Activated B cell treated with CpG ODN at 0.5 μM for 24 hours (primary cell): Measurements from ENCODE around the gene NRTN. TPM values are rescaled to one million over a fixed set of nuclear protein-coding genes. Genes with fewer than 3 reads are reported as not detected.

Source experiments
- ATAC-seq: fragments of 200-7000 bp; cut with Tn5 transposase; one replicate; pipeline ENCODE4 v1.10.0; 2021; ENCODE audit warnings: low read depth, mild to moderate bottlenecking, moderate library complexity
- CTCF ChIA-PET: fragments of 350-600 bp; sonication (Branson Sonifier 250); formaldehyde crosslinking; loops from one replicate; lab custom pipeline; 2021; ENCODE audit warnings: antibody characterized with exemption; lab: Charles Lee
- POLR2A ChIA-PET: fragments of 350-600 bp; sonication (Branson Sonifier 250); formaldehyde crosslinking; loops from one replicate; lab custom pipeline; 2021; ENCODE audit warnings: antibody characterized with exemption; lab: Charles Lee
- DNase-seq: peaks from one replicate; pipeline ENCODE4 v3.0.0; 2022
- H3K27ac Mint-ChIP-seq: one replicate; pipeline ENCODE4 v1.8.0; 2020; ENCODE audit warnings: mixed read lengths
- H3K27me3 Mint-ChIP-seq: one replicate; pipeline ENCODE4 v1.8.0; 2021; ENCODE audit warnings: mixed read lengths
- H3K36me3 Mint-ChIP-seq: one replicate; pipeline ENCODE4 v1.8.0; 2021; ENCODE audit warnings: low read depth, mixed read lengths
- H3K4me1 Mint-ChIP-seq: one replicate; pipeline ENCODE4 v1.8.0; 2021; ENCODE audit warnings: mixed read lengths
- H3K4me3 Mint-ChIP-seq: one replicate; pipeline ENCODE4 v1.8.0; 2020; ENCODE audit warnings: mild to moderate bottlenecking, mixed read lengths
- H3K9me3 Mint-ChIP-seq: one replicate; pipeline ENCODE4 v1.8.0; 2020; ENCODE audit warnings: mixed read lengths
- intact Hi-C: fragments of 100-400 bp; cut with micrococcal nuclease; formaldehyde crosslinking; loops from one replicate; pipeline ENCODE4 v1.15.1; 2024
- total RNA-seq: library from RNA; stranded (reverse); gene quantifications from 2 replicates; pipeline ENCODE4 v1.2.3, GENCODE V29; 2022
- TF ChIP-seq, protein P1 (sequence below): fragments of 200-600 bp; IDR thresholded peaks from one replicate; pipeline ENCODE4 v1.8.0; 2022; ENCODE audit warnings: antibody characterized with exemption, mild to moderate bottlenecking

NRTN gene
- total RNA-seq, 1 donor from 2014 or later, result 0.42 TPM

DNA sequence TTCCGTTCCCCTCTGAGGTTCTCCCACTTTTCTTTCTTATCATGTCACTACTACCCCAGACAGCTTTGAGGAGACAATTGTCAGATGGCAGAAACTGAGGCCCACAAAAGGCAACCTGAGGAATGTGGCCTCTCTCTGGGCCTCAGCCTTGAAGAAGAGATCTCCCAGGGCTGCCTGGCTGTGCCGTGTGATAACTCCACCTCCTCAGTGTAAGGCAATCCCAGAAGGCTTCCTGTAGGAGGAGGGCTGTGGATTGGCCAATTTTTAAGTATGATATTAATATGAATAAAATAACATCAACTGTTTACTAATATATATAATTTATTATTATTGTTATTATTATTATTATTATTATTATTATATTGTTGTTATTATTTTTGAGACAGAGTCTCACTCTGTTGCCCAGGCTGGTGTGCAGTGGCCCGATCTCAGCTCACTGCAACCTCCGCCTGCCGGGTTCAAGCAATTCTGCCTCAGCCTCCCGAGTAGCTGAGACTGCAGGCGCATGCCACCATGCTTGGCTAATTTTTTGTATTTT, 9.4 kb upstream of the NRTN start:
- Mint-ChIP-seq H3K4me3 (no peak overlapping the region), H3K4me1 (peaks cover 8% of the 10 kb centered on the region), H3K36me3 (peaks cover 7% of the 10 kb centered on the region), H3K9me3 (no peaks in the 10 kb centered on the region), H3K27me3 (peaks cover 12% of the 10 kb centered on the region), H3K27ac (no peak overlapping the region)
- TF ChIP-seq, protein P1, sequence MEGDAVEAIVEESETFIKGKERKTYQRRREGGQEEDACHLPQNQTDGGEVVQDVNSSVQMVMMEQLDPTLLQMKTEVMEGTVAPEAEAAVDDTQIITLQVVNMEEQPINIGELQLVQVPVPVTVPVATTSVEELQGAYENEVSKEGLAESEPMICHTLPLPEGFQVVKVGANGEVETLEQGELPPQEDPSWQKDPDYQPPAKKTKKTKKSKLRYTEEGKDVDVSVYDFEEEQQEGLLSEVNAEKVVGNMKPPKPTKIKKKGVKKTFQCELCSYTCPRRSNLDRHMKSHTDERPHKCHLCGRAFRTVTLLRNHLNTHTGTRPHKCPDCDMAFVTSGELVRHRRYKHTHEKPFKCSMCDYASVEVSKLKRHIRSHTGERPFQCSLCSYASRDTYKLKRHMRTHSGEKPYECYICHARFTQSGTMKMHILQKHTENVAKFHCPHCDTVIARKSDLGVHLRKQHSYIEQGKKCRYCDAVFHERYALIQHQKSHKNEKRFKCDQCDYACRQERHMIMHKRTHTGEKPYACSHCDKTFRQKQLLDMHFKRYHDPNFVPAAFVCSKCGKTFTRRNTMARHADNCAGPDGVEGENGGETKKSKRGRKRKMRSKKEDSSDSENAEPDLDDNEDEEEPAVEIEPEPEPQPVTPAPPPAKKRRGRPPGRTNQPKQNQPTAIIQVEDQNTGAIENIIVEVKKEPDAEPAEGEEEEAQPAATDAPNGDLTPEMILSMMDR, result no peak
- ChIA-PET POLR2A (no interaction called here), CTCF (interaction anchor here (1.2 kb wide), 1 partner anchor 9 kb away, joined by 3 read pairs; no protein-coding TSS in a partner anchor)
- DNase-seq (no peak), ATAC-seq (no peak)
- intact Hi-C loops, result no loop called here

DNA sequence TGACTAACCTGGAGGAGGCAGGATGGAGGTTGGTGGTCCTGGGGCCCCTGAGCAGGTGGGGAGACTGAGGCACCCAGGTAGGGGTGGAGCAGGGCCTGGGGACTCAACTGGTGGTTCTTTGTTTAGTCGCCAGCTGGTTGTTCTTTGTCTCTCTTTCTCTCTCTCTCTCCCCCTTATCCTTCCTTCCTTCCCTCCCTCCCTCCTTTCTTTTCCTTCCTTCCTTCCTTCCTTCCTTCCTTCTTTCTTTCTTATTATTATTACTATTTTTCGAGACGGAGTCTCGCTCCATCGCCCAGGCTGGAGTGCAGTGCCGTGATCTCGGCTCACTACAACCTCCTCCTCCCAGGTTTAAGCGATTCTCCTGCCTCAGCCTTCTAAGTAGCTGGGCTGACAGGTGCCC, 6.6 kb upstream of the NRTN start:
- TF ChIP-seq, protein P1, result no peak
- CTCF ChIA-PET, result interaction anchor here (0.6 kb wide), 1 partner anchor 1017 kb away, joined by 3 read pairs; no protein-coding TSS in a partner anchor
- DNase-seq (no peak), ATAC-seq (no peak)
- Mint-ChIP-seq H3K4me1 (peaks cover 9% of the 10 kb centered on the region), H3K9me3 (no peaks in the 10 kb centered on the region), H3K36me3 (no peaks in the 10 kb centered on the region), H3K27ac (no peak overlapping the region), H3K27me3 (peaks cover 25% of the 10 kb centered on the region), H3K4me3 (no peak overlapping the region)
- POLR2A ChIA-PET, result no interaction called here
- intact Hi-C loops, result no loop called here

DNA sequence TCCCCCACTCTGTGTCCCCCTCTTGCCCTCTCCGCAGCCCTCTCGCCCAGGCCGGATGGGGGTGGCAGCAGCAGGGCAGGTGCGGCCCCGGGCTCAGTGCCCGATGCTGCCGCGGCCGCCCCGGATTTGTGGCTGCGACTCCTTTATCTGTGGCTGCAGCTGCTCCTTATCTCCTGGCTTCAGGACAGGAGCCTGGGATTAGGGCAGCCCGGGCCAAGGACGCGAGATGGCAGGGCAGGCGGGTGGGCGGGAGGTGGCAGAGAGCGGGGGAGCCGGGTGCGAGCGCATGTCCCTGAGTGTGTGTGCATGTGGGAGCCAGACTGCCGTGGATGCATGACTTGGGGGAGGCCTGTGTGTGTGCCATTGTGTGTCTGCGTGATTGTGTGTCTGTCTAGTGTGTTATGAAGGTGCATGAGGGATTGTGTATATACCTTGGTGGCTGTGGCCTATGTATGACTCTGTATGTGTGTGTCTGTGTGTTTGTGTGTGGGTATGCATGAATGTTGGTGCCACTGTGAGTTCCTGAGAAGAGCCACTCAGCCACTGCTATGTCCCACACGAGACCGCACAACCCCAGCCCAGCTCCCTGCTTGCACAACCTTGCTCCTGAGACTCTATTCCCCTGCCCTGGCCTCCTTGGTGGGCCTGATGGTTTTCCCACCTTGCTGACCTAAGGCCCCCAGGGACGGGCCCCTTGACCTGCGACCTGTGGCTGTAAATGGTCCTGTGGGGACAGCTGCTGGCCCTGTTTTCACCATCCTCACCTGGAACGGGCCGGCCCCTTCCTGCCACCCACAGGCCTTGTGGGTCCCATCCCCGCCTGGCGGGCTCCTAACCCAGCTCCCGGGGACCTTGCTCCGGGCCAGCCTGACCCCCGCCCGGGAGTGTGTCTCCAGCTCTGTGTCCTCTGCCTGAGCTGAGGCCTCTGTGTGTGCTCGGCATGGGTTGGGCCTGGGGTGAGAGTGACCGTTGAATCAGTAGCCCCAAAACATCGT, 5.3 kb upstream of the NRTN start:
- ChIA-PET CTCF (no interaction called here), POLR2A (no interaction called here)
- Mint-ChIP-seq H3K4me3 (no peak overlapping the region), H3K36me3 (no peaks in the 10 kb centered on the region), H3K27me3 (peaks cover 29% of the 10 kb centered on the region), H3K27ac (no peak overlapping the region), H3K9me3 (no peaks in the 10 kb centered on the region), H3K4me1 (peaks cover 21% of the 10 kb centered on the region)
- DNase-seq (no peak), ATAC-seq (no peak)
- TF ChIP-seq, protein P1, result no peak
- intact Hi-C loops, result no loop called here

GRCh38 chr19:5800361-5801270, 4.3 kb upstream of the NRTN start:
- no peak for ATAC-seq

More at GRCh38 chr19:5800361-5801270, 4.3 kb upstream of the NRTN start:
- ChIA-PET CTCF (no interaction called here), POLR2A (no interaction called here)
- Mint-ChIP-seq H3K4me3 (no peak overlapping the region), H3K4me1 (peaks cover 24% of the 10 kb centered on the region), H3K27ac (no peak overlapping the region), H3K9me3 (no peaks in the 10 kb centered on the region), H3K36me3 (no peaks in the 10 kb centered on the region), H3K27me3 (peaks cover 29% of the 10 kb centered on the region)
- TF ChIP-seq, protein P1, result no peak
- intact Hi-C loops, result no loop called here
- no peak for DNase-seq
